ENCODE results near the gene SH3BP5L. TPM values are rescaled to one million over a fixed set of nuclear protein-coding genes. Genes with fewer than 3 reads are reported as not detected.
A peak's percentile ranks its signal among the peaks of the same experiment; 100 is the strongest.

SH3BP5L gene
- total and polyA plus RNA-seq, 10 of the 15 experiments (the other 5 are each of a cell fraction or from before 2014, with no cell fraction given), result 1.1 to 22.8 (median 10.9) TPM

DNA sequence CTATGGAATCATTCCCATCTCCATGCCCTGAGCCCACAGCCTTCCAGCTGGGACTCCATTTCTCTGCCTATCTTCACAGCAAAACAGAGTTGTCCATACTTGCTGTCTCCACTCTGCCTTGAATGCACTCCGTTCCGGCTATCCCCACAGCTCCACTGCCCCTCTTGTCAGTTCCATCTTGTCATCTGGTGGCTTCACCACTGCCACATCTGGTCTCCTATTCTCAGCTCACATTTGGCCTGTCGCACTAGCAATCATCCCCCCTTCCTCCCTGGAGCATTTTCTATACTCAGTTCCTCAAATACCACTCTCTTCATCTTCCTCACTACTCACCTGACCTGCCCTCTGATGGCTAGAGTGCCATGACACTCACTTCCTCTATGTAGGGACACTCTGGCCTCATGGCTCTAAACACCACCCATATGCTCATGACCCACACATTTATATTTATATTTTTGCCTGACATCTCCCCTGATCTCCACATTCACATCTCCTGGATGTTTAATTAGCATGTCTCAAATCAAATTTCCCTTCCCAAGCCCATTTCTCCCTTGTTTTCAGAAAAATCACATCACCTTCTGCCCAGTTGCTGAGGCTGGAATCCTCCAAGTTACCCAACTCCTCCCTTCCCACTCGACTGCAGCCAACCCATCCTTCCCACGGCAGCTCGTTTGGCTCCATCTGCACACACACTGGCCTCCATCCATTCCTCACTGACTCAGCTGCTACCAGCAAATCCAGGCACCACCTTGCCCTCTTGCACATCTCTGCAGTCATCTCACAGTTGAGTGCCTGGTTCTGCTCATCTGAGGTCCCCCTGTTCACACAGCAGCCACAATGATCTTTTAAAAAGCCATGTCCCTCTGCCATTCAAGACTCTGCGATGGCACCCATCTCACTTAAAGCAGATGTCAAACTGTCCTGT is 27.0 kb upstream of the SH3BP5L start (continued):
- TF ChIP-seq, protein P1, sequence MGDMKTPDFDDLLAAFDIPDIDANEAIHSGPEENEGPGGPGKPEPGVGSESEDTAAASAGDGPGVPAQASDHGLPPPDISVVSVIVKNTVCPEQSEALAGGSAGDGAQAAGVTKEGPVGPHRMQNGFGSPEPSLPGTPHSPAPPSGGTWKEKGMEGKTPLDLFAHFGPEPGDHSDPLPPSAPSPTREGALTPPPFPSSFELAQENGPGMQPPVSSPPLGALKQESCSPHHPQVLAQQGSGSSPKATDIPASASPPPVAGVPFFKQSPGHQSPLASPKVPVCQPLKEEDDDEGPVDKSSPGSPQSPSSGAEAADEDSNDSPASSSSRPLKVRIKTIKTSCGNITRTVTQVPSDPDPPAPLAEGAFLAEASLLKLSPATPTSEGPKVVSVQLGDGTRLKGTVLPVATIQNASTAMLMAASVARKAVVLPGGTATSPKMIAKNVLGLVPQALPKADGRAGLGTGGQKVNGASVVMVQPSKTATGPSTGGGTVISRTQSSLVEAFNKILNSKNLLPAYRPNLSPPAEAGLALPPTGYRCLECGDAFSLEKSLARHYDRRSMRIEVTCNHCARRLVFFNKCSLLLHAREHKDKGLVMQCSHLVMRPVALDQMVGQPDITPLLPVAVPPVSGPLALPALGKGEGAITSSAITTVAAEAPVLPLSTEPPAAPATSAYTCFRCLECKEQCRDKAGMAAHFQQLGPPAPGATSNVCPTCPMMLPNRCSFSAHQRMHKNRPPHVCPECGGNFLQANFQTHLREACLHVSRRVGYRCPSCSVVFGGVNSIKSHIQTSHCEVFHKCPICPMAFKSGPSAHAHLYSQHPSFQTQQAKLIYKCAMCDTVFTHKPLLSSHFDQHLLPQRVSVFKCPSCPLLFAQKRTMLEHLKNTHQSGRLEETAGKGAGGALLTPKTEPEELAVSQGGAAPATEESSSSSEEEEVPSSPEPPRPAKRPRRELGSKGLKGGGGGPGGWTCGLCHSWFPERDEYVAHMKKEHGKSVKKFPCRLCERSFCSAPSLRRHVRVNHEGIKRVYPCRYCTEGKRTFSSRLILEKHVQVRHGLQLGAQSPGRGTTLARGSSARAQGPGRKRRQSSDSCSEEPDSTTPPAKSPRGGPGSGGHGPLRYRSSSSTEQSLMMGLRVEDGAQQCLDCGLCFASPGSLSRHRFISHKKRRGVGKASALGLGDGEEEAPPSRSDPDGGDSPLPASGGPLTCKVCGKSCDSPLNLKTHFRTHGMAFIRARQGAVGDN (IDR thresholded peaks at IDR 0.05), result peak; percentile 28; the same call in 1 of the 2 replicates
- TF ChIP-seq BHLHE40 (IDR thresholded peaks at IDR 0.05; ENCODE audit: borderline replicate concordance in 1 of 2, low read depth in 2 of 2, low read length in 1 of 2) (peak; percentile 37 to 45; a peak in 2 of 4 replicates), EGR1 (IDR thresholded peaks at IDR 0.05; ENCODE audit: borderline replicate concordance in 1 of 2, low read depth in 2 of 2, low read length in 2 of 2) (no peak)
- TF ChIP-seq, protein P2, sequence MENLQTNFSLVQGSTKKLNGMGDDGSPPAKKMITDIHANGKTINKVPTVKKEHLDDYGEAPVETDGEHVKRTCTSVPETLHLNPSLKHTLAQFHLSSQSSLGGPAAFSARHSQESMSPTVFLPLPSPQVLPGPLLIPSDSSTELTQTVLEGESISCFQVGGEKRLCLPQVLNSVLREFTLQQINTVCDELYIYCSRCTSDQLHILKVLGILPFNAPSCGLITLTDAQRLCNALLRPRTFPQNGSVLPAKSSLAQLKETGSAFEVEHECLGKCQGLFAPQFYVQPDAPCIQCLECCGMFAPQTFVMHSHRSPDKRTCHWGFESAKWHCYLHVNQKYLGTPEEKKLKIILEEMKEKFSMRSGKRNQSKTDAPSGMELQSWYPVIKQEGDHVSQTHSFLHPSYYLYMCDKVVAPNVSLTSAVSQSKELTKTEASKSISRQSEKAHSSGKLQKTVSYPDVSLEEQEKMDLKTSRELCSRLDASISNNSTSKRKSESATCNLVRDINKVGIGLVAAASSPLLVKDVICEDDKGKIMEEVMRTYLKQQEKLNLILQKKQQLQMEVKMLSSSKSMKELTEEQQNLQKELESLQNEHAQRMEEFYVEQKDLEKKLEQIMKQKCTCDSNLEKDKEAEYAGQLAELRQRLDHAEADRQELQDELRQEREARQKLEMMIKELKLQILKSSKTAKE (IDR thresholded peaks at IDR 0.05; ENCODE audit: low read depth, poor library complexity, severe bottlenecking), result no peak
- TF ChIP-seq, protein P3, sequence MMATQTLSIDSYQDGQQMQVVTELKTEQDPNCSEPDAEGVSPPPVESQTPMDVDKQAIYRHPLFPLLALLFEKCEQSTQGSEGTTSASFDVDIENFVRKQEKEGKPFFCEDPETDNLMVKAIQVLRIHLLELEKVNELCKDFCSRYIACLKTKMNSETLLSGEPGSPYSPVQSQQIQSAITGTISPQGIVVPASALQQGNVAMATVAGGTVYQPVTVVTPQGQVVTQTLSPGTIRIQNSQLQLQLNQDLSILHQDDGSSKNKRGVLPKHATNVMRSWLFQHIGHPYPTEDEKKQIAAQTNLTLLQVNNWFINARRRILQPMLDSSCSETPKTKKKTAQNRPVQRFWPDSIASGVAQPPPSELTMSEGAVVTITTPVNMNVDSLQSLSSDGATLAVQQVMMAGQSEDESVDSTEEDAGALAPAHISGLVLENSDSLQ (IDR thresholded peaks at IDR 0.05), result peak; percentile 21; the same call in 1 of the 2 replicates
